A673 (cell line): ENCODE measurements around the gene CCR4.

Experiments
- CTCF ChIP-seq: fragments of 300-800, 200-600 bp; sonication (generic); conservative IDR thresholded peaks from 2 replicates; pipeline ENCODE4 v1.5.1; 2017; ENCODE audit warnings: low read depth, mild to moderate bottlenecking, antibody characterized with exemption, low read length, moderate library complexity, mixed read lengths
- EZH2 ChIP-seq: fragments of 200-600 bp; sonication (generic); IDR thresholded peaks from 2 replicates; pipeline ENCODE4 v1.6.1; 2017; ENCODE audit warnings: borderline replicate concordance, low read depth, mild to moderate bottlenecking, mixed read lengths, antibody characterized with exemption, low read length; ENCODE audit not compliant: poor library complexity, severe bottlenecking

DNA sequence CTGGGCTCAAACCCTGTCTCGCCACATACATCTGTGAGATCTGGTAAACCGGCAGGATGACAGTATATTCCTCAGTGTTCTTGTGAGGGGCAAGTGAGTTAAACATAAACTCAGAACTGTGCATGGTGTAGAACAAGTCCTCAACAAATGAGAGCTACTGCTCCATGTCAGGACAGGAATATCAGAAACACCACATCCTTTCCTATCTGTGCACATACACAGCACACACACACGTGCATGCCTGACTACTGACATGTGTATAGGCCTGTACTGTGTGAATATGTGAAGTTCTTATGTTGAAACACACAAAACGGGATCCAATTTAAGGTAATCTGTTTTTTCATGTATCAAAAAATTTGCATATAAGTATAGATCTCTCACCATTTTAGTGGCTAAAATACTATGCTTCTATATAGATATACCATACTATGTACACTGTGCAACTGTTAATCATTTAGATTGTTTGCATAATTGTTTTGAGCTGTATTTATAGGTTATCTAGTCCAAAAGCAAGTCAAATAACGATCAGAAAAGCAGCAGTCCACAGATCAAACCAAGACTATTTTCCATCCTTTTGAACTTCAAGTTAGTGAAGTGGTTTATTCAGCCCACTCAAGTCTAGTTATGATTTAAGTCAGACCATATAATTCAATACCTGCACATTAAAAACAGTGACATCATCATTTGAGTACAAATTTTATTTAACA is 44.8 kb downstream of the CCR4 start:
- TF ChIP-seq CTCF (no peak), EZH2 (no peak)
